ENCODE measurements around the gene SORCS2.

- TF ChIP-seq ZNF701 (tag by site-specific recombination; IDR thresholded peaks at IDR 0.05): no peak
- TF ChIP-seq REST (tag by site-specific recombination; IDR thresholded peaks at IDR 0.05): no peak
- TF ChIP-seq ZNF521 (tag by site-specific recombination; IDR thresholded peaks at IDR 0.05): no peak
- no peak for TF ChIP-seq ZBTB49 (tag by site-specific recombination; IDR thresholded peaks at IDR 0.05; ENCODE audit: low read depth)
- no peak for TF ChIP-seq ZEB2 (tag by site-specific recombination; IDR thresholded peaks at IDR 0.05)
- TF ChIP-seq ELK4 (IDR thresholded peaks at IDR 0.05; ENCODE audit: borderline replicate concordance, low read depth, low read length): no peak
- no peak for TF ChIP-seq ZNF132 (tag by site-specific recombination; IDR thresholded peaks at IDR 0.05; ENCODE audit: borderline replicate concordance)
These were observed 134.5 kb downstream of the SORCS2 start for GRCh38 chr4:7326693-7327340.

All from HEK293 (cell line).